Gastrocnemius medialis (tissue), 4 donors: ENCODE data around the gene CNIH3.

Experiments used
- POLR2A ChIP-seq, 2 donors: fragments of 450-650 bp; IDR thresholded peaks; one replicate each; pipeline ENCODE4 v1.6.1; 2017; ENCODE audit warnings: antibody characterized with exemption in 2 of 2, mild to moderate bottlenecking in 2 of 2, moderate library complexity in 2 of 2
- TF ChIP-seq, protein P1 (sequence below), 5 experiments: fragments of 450-650 bp in 3 of 5; fragments of 200-600 bp in 2 of 5; sonication (generic) in 2 of 5; IDR thresholded peaks in 4 of 5; conservative IDR thresholded peaks in 1 of 5; 1 replicate in 4 of 5; 2 replicates in 1 of 5; pipeline ENCODE4 v1.5.1; 2016 to 2019; ENCODE audit warnings: antibody characterized with exemption in 5 of 5, mild to moderate bottlenecking in 3 of 5, moderate library complexity in 3 of 5

DNA sequence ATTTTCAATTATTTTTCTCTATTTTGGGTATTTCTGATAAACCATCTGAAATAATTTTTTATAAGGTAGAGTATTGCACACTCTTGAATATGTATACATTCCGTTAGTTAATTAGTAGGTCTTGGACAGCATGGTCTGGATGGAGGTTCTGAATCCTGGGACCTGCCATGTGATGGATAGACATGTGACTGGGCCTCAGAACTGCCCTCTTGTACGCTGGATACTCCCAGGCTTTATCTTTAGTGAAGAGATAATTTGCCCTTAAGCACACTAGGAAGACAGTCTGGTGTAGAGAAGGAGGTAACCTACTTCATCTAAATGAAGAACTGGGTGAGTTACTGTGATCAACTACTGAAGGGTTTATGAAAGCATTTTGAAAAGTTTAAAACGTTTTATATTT, 48.9 kb downstream of the CNIH3 start:
- TF ChIP-seq POLR2A (IDR thresholded peaks at IDR 0.05) = no peak
- TF ChIP-seq, protein P1, sequence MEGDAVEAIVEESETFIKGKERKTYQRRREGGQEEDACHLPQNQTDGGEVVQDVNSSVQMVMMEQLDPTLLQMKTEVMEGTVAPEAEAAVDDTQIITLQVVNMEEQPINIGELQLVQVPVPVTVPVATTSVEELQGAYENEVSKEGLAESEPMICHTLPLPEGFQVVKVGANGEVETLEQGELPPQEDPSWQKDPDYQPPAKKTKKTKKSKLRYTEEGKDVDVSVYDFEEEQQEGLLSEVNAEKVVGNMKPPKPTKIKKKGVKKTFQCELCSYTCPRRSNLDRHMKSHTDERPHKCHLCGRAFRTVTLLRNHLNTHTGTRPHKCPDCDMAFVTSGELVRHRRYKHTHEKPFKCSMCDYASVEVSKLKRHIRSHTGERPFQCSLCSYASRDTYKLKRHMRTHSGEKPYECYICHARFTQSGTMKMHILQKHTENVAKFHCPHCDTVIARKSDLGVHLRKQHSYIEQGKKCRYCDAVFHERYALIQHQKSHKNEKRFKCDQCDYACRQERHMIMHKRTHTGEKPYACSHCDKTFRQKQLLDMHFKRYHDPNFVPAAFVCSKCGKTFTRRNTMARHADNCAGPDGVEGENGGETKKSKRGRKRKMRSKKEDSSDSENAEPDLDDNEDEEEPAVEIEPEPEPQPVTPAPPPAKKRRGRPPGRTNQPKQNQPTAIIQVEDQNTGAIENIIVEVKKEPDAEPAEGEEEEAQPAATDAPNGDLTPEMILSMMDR (IDR thresholded peaks at IDR 0.05 in 4 of 5, conservative IDR thresholded peaks at IDR 0.05 in 1 of 5) = no peak
